ENCODE results near the gene ENTREP3.
A peak's percentile ranks its signal among the peaks of the same experiment; 100 is the strongest.

The ENTREP3 gene, protein sequence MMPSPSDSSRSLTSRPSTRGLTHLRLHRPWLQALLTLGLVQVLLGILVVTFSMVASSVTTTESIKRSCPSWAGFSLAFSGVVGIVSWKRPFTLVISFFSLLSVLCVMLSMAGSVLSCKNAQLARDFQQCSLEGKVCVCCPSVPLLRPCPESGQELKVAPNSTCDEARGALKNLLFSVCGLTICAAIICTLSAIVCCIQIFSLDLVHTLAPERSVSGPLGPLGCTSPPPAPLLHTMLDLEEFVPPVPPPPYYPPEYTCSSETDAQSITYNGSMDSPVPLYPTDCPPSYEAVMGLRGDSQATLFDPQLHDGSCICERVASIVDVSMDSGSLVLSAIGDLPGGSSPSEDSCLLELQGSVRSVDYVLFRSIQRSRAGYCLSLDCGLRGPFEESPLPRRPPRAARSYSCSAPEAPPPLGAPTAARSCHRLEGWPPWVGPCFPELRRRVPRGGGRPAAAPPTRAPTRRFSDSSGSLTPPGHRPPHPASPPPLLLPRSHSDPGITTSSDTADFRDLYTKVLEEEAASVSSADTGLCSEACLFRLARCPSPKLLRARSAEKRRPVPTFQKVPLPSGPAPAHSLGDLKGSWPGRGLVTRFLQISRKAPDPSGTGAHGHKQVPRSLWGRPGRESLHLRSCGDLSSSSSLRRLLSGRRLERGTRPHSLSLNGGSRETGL
- 3.3 to 8.3 (median 3.8) reads per million in 3 donors for total RNA-seq

DNA sequence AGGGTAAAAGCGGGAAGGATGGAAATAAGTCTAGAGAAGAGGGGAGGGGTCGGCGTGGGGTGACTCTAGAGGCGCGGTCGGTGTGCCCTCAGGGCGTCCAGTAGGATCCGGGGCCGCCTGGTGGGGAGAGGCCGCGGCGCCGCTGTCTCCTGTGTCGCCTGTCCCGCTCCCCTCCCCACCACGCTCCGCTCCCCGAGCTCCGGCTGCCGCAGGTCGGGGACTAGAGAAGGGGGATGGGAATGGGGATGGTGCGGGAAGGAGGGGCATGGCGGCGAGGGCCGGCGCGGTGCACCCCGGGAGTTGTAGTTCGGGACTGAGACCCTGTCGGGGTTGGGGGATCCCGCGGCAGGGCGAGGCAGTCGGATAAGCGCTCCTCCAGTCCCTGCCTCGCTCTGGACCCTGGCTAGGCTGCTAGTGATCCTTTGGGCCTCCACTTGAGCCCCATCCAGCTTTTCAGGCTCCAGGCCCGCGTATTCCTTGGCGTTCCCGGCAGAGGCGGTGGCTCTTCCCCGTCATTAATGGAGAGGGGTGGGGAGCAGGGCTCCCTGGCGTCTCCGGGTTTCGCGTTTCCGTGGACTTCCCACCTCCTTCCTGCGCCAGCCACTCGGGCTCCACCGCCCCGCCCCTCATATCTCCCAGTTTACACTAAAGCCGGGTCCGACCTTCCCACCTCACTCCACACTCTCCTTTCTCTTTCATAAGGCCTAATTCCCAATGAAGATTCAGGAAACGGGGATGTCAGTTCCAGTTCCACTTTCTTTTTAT is at the start of gene ENTREP3:
Gene ENTREP3, minus strand, starts transcription at position 241 of the 765 bp plus-strand sequence. CDS start 606 bp downstream, outside the sequence.
- no peaks in the 10 kb centered on the region for H3K27me3 ChIP-seq (replicated peaks; ENCODE audit: control insufficient read depth, insufficient read depth, low read length, poor library complexity, severe bottlenecking)
- H3K9me3 ChIP-seq (ENCODE audit: control insufficient read depth, low read length): no peaks in the 10 kb centered on the region
- peaks cover 18% of the 10 kb centered on the region for H3K36me3 ChIP-seq (ENCODE audit: control insufficient read depth, insufficient read depth, low read length)
- peak; percentile 58 to 68 (median 62) for DNase-seq
- peak within 1 kb of the TSS; percentile 35 for H3K27ac ChIP-seq (ENCODE audit: insufficient read depth, low read length, poor library complexity, severe bottlenecking)
- peaks cover 18% of the 10 kb centered on the region for H3K4me1 ChIP-seq (ENCODE audit: control insufficient read depth, insufficient read depth, low read length, poor library complexity, severe bottlenecking)
- peak within 1 kb of the TSS; percentile 78 for H3K4me3 ChIP-seq (ENCODE audit: insufficient read depth, low read depth, low read length, poor library complexity, severe bottlenecking)

DNA sequence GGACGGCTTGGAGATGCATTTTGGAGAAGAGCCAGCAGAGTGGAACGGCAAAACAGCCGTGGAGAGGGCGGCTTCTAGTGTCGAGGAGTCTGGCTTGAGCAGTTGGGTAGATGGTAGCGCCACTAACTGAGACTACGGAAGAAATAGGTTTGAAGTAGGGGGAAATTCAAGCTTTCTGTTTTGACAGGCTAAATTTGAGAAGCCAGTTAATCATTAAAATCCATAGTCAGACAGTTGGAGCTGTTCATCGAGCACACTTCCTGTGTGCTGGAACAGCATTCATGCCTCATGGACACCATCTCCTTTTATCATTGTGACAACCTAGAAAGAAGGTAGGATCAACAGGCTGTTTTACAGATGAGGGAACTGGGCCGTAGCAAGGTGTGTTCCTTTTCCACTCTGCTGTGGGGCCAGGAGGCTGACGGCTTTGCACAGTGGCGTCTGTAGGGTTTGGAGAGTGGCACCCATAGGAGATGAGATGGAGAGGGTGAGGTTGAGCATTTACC is 49.3 kb upstream of the ENTREP3 start:
- peaks cover 6% of the 10 kb centered on the region for H3K4me1 ChIP-seq (ENCODE audit: control insufficient read depth, insufficient read depth, low read length, poor library complexity, severe bottlenecking)
- H3K27ac ChIP-seq (ENCODE audit: insufficient read depth, low read length, poor library complexity, severe bottlenecking): no peak overlapping the region
- no peak for DNase-seq
- H3K4me3 ChIP-seq (ENCODE audit: insufficient read depth, low read depth, low read length, poor library complexity, severe bottlenecking): no peak overlapping the region
- no peaks in the 10 kb centered on the region for H3K27me3 ChIP-seq (replicated peaks; ENCODE audit: control insufficient read depth, insufficient read depth, low read length, poor library complexity, severe bottlenecking)
- H3K36me3 ChIP-seq (ENCODE audit: control insufficient read depth, insufficient read depth, low read length): no peaks in the 10 kb centered on the region
- no peaks in the 10 kb centered on the region for H3K9me3 ChIP-seq (ENCODE audit: control insufficient read depth, low read length)

DNA sequence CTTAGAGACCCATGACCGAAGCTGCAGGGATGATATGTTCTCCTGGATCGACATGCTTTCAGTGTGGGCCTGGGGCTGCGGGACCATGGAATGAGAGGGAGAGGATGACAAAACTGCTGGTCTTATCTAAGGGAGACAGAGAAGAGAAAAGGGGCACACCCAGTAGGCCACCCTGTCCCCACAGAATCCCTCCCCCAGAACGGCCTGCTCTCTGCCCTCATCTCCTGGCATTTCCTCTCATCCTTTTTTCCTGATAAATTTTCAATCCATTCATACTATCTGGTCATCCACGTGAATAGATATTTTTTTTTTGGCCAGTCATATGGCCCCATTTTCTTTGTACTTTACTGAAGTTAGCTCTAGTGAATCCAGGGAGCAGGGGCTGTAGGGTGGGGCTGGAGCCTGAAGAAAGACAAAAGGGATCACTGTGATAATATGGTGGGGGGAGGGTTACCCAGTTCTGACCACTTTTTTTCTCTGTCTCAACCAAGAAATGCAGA is 46.1 kb upstream of the ENTREP3 start, which contains the start of gene PKLR:
Gene PKLR, minus strand, starts transcription at position 97 of the 500 bp plus-strand sequence. Its CDS starts 43 bp downstream, at position 54.
- no peaks in the 10 kb centered on the region for H3K4me1 ChIP-seq (ENCODE audit: control insufficient read depth, insufficient read depth, low read length, poor library complexity, severe bottlenecking)
- no peak for DNase-seq
- H3K27me3 ChIP-seq (replicated peaks; ENCODE audit: control insufficient read depth, insufficient read depth, low read length, poor library complexity, severe bottlenecking): no peaks in the 10 kb centered on the region

DNA sequence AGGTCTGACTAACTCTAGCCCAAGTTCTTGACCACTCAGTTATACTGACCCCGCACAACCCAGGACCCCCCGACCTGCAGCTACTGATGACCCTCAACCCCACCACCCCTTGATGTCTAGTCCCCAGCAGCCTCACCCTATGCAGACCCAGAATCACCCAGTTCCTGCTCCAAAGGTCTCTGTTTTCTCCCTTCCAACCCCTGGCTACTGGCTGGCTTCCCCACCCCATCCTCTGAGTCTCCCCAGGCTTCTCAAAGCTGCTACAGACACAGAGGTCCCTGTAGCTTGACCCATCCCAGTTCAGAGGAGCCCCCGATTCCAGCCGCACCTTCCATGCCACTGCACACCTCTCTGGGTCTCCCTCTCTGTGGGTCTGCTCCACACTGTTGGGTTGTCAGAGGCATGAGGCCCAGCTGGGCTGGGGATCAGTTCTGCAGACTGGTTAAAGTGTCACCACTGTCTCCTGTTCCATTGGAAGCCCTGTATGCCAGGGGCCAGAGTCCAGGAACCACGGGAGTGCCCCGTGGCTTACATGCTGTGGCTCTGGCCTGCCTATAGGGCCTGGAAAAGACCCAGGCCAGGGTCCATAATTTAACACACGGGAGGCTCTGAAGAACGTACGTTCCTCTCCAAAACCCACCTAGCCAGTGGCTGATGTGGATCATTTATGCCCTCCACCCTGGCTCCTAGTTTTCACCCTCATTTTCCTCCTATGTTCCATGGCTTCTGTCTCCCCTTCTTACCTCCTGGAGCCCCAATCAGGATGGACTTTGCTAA is 45.5 kb upstream of the ENTREP3 start:
- Histone ChIP-seq H3K4me3 (ENCODE audit: insufficient read depth, low read depth, low read length, poor library complexity, severe bottlenecking) (no peak overlapping the region), H3K36me3 (ENCODE audit: control insufficient read depth, insufficient read depth, low read length) (no peaks in the 10 kb centered on the region), H3K27me3 (replicated peaks; ENCODE audit: control insufficient read depth, insufficient read depth, low read length, poor library complexity, severe bottlenecking) (no peaks in the 10 kb centered on the region), H3K9me3 (ENCODE audit: control insufficient read depth, low read length) (no peaks in the 10 kb centered on the region), H3K27ac (ENCODE audit: insufficient read depth, low read length, poor library complexity, severe bottlenecking) (no peak overlapping the region), H3K4me1 (ENCODE audit: control insufficient read depth, insufficient read depth, low read length, poor library complexity, severe bottlenecking) (no peaks in the 10 kb centered on the region)
- no peak for DNase-seq

More for the DNA sequence above, 46.1 kb upstream of the ENTREP3 start, which contains the start of gene PKLR:
- Histone ChIP-seq H3K4me3 (ENCODE audit: insufficient read depth, low read depth, low read length, poor library complexity, severe bottlenecking) (no peak within 1 kb of the TSS), H3K36me3 (ENCODE audit: control insufficient read depth, insufficient read depth, low read length) (no peaks in the 10 kb centered on the region), H3K9me3 (ENCODE audit: control insufficient read depth, low read length) (no peaks in the 10 kb centered on the region), H3K27ac (ENCODE audit: insufficient read depth, low read length, poor library complexity, severe bottlenecking) (no peak within 1 kb of the TSS)

DNA sequence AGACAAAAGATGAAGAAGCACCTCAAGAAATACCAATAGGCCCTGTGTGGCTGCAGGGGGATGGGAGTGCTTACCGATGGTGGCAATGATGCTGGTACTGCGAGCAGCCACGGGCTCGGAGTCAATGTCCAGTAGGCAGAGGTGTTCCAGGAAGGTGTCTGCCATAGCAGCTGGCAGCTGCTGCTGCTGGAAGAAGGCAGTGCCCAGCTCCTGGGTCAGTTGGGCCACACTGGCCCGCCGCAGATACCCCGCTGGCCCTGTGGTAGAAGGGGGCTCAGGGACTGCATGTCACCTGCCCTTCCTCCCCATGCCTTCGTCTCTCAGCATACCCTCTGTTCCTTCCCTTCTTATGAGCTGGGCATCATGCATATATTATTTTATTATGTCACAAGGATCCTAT is 44.7 kb upstream of the ENTREP3 start:
- DNase-seq: no peak
- Histone ChIP-seq H3K4me1 (ENCODE audit: control insufficient read depth, insufficient read depth, low read length, poor library complexity, severe bottlenecking) (peaks cover 4% of the 10 kb centered on the region), H3K27me3 (replicated peaks; ENCODE audit: control insufficient read depth, insufficient read depth, low read length, poor library complexity, severe bottlenecking) (peaks cover 5% of the 10 kb centered on the region), H3K36me3 (ENCODE audit: control insufficient read depth, insufficient read depth, low read length) (no peaks in the 10 kb centered on the region), H3K27ac (ENCODE audit: insufficient read depth, low read length, poor library complexity, severe bottlenecking) (no peak overlapping the region), H3K4me3 (ENCODE audit: insufficient read depth, low read depth, low read length, poor library complexity, severe bottlenecking) (no peak overlapping the region), H3K9me3 (ENCODE audit: control insufficient read depth, low read length) (no peaks in the 10 kb centered on the region)

DNA sequence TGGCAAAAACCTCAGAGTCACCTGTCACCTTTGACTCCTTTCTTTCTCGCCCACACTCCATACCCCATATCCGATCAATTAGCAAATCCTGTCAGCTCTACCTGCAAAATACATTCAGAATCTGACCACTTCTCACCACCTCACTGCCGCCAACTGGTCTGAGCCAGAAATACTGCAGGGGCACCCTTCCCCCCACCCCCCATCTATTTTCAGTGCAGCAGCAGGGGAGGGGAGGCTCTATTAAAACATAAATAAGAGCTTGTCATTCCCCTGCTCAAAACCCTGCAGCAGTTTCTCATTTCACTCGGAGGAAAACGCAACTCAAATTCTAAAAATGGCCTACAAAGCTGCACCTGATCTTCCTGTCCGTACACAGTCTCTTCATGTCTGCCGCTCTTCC is 42.1 kb upstream of the ENTREP3 start:
- peaks cover 8% of the 10 kb centered on the region for H3K27me3 ChIP-seq (replicated peaks; ENCODE audit: control insufficient read depth, insufficient read depth, low read length, poor library complexity, severe bottlenecking)
- no peak for DNase-seq
- H3K36me3 ChIP-seq (ENCODE audit: control insufficient read depth, insufficient read depth, low read length): no peaks in the 10 kb centered on the region

DNA sequence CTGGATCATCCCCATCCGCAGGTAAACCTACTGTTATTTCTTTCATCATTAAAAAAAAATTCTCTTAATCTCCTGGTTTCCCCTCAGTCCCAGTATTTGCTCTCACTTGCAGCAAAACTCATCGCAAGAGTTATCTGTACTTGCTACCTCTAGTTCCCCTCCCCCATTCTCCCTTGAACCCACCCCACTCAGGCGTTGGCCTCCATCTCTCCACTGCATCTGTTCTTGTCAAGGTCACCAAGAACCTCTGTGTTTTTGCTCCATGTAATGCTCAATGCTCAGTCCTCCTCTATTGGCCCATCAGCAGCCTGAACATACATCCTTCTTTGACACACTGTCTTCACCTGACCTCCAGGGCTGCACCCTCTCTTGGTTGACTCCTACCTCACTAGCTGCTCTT is 41.4 kb upstream of the ENTREP3 start:
- peaks cover 5% of the 10 kb centered on the region for H3K4me1 ChIP-seq (ENCODE audit: control insufficient read depth, insufficient read depth, low read length, poor library complexity, severe bottlenecking)
- H3K4me3 ChIP-seq (ENCODE audit: insufficient read depth, low read depth, low read length, poor library complexity, severe bottlenecking): no peak overlapping the region
- H3K27me3 ChIP-seq (replicated peaks; ENCODE audit: control insufficient read depth, insufficient read depth, low read length, poor library complexity, severe bottlenecking): peaks cover 8% of the 10 kb centered on the region
- no peaks in the 10 kb centered on the region for H3K9me3 ChIP-seq (ENCODE audit: control insufficient read depth, low read length)
- H3K36me3 ChIP-seq (ENCODE audit: control insufficient read depth, insufficient read depth, low read length): no peaks in the 10 kb centered on the region
- no peak overlapping the region for H3K27ac ChIP-seq (ENCODE audit: insufficient read depth, low read length, poor library complexity, severe bottlenecking)
- DNase-seq: no peak

More for the DNA sequence above, 42.1 kb upstream of the ENTREP3 start:
- no peak overlapping the region for H3K27ac ChIP-seq (ENCODE audit: insufficient read depth, low read length, poor library complexity, severe bottlenecking)
- H3K9me3 ChIP-seq (ENCODE audit: control insufficient read depth, low read length): no peaks in the 10 kb centered on the region
- H3K4me3 ChIP-seq (ENCODE audit: insufficient read depth, low read depth, low read length, poor library complexity, severe bottlenecking): no peak overlapping the region
- H3K4me1 ChIP-seq (ENCODE audit: control insufficient read depth, insufficient read depth, low read length, poor library complexity, severe bottlenecking): peaks cover 5% of the 10 kb centered on the region

DNA sequence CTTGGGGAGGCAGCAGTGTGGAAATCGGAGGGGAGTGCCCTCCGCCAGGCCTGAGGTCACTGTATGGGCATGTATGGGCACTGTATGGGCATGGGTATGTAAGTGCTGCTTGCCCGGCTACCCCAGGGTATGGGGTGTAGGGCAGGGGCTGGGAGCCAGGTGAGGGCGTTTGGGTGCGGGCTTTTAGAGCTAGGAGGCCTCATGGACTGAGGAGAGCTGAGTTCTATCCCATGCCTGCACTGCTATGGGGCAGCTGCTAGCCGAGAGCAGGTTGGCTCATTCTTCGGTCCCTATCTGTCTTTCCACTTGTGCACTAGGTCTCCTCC is 40.6 kb upstream of the ENTREP3 start:
- no peak for DNase-seq
- Histone ChIP-seq H3K4me1 (ENCODE audit: control insufficient read depth, insufficient read depth, low read length, poor library complexity, severe bottlenecking) (peaks cover 5% of the 10 kb centered on the region), H3K27ac (ENCODE audit: insufficient read depth, low read length, poor library complexity, severe bottlenecking) (no peak overlapping the region), H3K36me3 (ENCODE audit: control insufficient read depth, insufficient read depth, low read length) (no peaks in the 10 kb centered on the region), H3K9me3 (ENCODE audit: control insufficient read depth, low read length) (no peaks in the 10 kb centered on the region), H3K4me3 (ENCODE audit: insufficient read depth, low read depth, low read length, poor library complexity, severe bottlenecking) (no peak overlapping the region), H3K27me3 (replicated peaks; ENCODE audit: control insufficient read depth, insufficient read depth, low read length, poor library complexity, severe bottlenecking) (peaks cover 8% of the 10 kb centered on the region)
